ENCODE measurements around the gene WWP2. TPM values are rescaled to one million over a fixed set of nuclear protein-coding genes. Genes with fewer than 3 reads are reported as not detected.

The WWP2 gene
- total and polyA plus RNA-seq, 2 experiments from 2014 or later, result 18.5 to 19.0 TPM

- H4K20me1 ChIP-seq (ENCODE audit: insufficient read depth), result no peaks in the 10 kb centered on the region
- no peaks in the 10 kb centered on the region for H3K4me1 ChIP-seq (ENCODE audit: insufficient read depth)
- no peak overlapping the region for H3K9ac ChIP-seq
- no peaks in the 10 kb centered on the region for H3K79me2 ChIP-seq (ENCODE audit: insufficient read depth)
- in situ Hi-C loops (cut with MboI), result no loop called here
- H3K27me3 ChIP-seq (replicated peaks; ENCODE audit: insufficient read depth), result no peaks in the 10 kb centered on the region
- H3F3A ChIP-seq (ENCODE audit: insufficient read depth), result no peaks in the 10 kb centered on the region; the same call in 1 of the 2 replicates
- no peaks in the 10 kb centered on the region for H3K9me2 ChIP-seq (ENCODE audit: insufficient read depth)
- H3K36me3 ChIP-seq (ENCODE audit: low read depth), result peaks cover 6% of the 10 kb centered on the region; the same call in 1 of the 2 replicates
- no peak overlapping the region for H3K4me3 ChIP-seq
- no peak for DNase-seq
- H3K27ac ChIP-seq, result no peak overlapping the region
- no peak overlapping the region for H2AFZ ChIP-seq
- H3K4me2 ChIP-seq (ENCODE audit: unreplicated experiment), result no peak overlapping the region
- H3K9me3 ChIP-seq (ENCODE audit: low read depth), result no peaks in the 10 kb centered on the region
- TF ChIP-seq EZH2phosphoT487 (IDR thresholded peaks at IDR 0.05; ENCODE audit: insufficient read depth, low read depth) (no peak), EZH2 (IDR thresholded peaks at IDR 0.05; ENCODE audit: insufficient read depth, poor library complexity, severe bottlenecking) (no peak)
- 96% methylated on average over 28 of the region's 28 CpGs for WGBS, 2 experiments (ENCODE audit: low coverage in 1 of 2, low lambda C conversion rate in 2 of 2, missing lambda C conversion rate in 2 of 2)
Observed at GRCh38 chr16:69938981-69939820, 177.1 kb downstream of the WWP2 start.

- Histone ChIP-seq H3K79me2 (ENCODE audit: insufficient read depth) (no peaks in the 10 kb centered on the region), H3K36me3 (ENCODE audit: low read depth) (no peaks in the 10 kb centered on the region; the same call in 1 of the 2 replicates), H3K4me2 (ENCODE audit: unreplicated experiment) (no peak overlapping the region), H3F3A (ENCODE audit: insufficient read depth) (no peaks in the 10 kb centered on the region; the same call in 1 of the 2 replicates), H4K20me1 (ENCODE audit: insufficient read depth) (no peaks in the 10 kb centered on the region), H3K9me3 (ENCODE audit: low read depth) (no peaks in the 10 kb centered on the region), H2AFZ (no peak overlapping the region), H3K9me2 (ENCODE audit: insufficient read depth) (no peaks in the 10 kb centered on the region), H3K27me3 (replicated peaks; ENCODE audit: insufficient read depth) (no peaks in the 10 kb centered on the region), H3K4me3 (no peak overlapping the region), H3K27ac (no peak overlapping the region), H3K4me1 (ENCODE audit: insufficient read depth) (no peaks in the 10 kb centered on the region), H3K9ac (no peak overlapping the region)
- no peak for TF ChIP-seq EZH2 (IDR thresholded peaks at IDR 0.05; ENCODE audit: insufficient read depth, poor library complexity, severe bottlenecking)
- no peak for DNase-seq
- WGBS, 2 experiments (ENCODE audit: low coverage in 1 of 2, low lambda C conversion rate in 2 of 2, missing lambda C conversion rate in 2 of 2), result 94 to 97% methylated on average over 22 to 26 of the region's 26 CpGs
- in situ Hi-C loops (cut with MboI), result no loop called here
Observed at GRCh38 chr16:69939821-69940585, 177.9 kb downstream of the WWP2 start.

- Histone ChIP-seq H4K20me1 (ENCODE audit: insufficient read depth) (no peaks in the 10 kb centered on the region), H3K79me2 (ENCODE audit: insufficient read depth) (no peaks in the 10 kb centered on the region), H3K9ac (no peak overlapping the region), H3K9me3 (ENCODE audit: low read depth) (no peaks in the 10 kb centered on the region), H3K9me2 (ENCODE audit: insufficient read depth) (no peaks in the 10 kb centered on the region), H3K4me3 (no peak overlapping the region), H3K36me3 (ENCODE audit: low read depth) (no peaks in the 10 kb centered on the region; the same call in 1 of the 2 replicates), H3F3A (ENCODE audit: insufficient read depth) (no peaks in the 10 kb centered on the region; the same call in 1 of the 2 replicates), H3K4me2 (ENCODE audit: unreplicated experiment) (no peak overlapping the region), H3K4me1 (ENCODE audit: insufficient read depth) (no peaks in the 10 kb centered on the region), H3K27ac (no peak overlapping the region), H2AFZ (no peak overlapping the region), H3K27me3 (replicated peaks; ENCODE audit: insufficient read depth) (no peaks in the 10 kb centered on the region)
- DNase-seq, result no peak
- TF ChIP-seq EZH2 (IDR thresholded peaks at IDR 0.05; ENCODE audit: insufficient read depth, poor library complexity, severe bottlenecking) (no peak), EZH2phosphoT487 (IDR thresholded peaks at IDR 0.05; ENCODE audit: insufficient read depth, low read depth) (no peak)
- WGBS, 2 experiments (ENCODE audit: low coverage in 1 of 2, low lambda C conversion rate in 2 of 2, missing lambda C conversion rate in 2 of 2), result 90 to 93% methylated on average over 12 to 13 of the region's 13 CpGs
- in situ Hi-C loops (cut with MboI), result no loop called here
Observed at GRCh38 chr16:69940676-69941075, 178.5 kb downstream of the WWP2 start.

- no peaks in the 10 kb centered on the region for H3K4me1 ChIP-seq (ENCODE audit: insufficient read depth)
- H3K9me3 ChIP-seq (ENCODE audit: low read depth), result no peaks in the 10 kb centered on the region
- in situ Hi-C loops (cut with MboI), result no loop called here
- H4K20me1 ChIP-seq (ENCODE audit: insufficient read depth), result no peaks in the 10 kb centered on the region
- peak; percentile 35 for DNase-seq
- no peaks in the 10 kb centered on the region; the same call in 1 of the 2 replicates for H3K36me3 ChIP-seq (ENCODE audit: low read depth)
- TF ChIP-seq EZH2 (IDR thresholded peaks at IDR 0.05; ENCODE audit: insufficient read depth, poor library complexity, severe bottlenecking) (no peak), EZH2phosphoT487 (IDR thresholded peaks at IDR 0.05; ENCODE audit: insufficient read depth, low read depth) (no peak)
- WGBS, 2 experiments (ENCODE audit: low coverage in 1 of 2, low lambda C conversion rate in 2 of 2, missing lambda C conversion rate in 2 of 2), result 53 to 60% methylated on average over 27 of the region's 28 CpGs
- no peak overlapping the region for H3K4me3 ChIP-seq
- no peaks in the 10 kb centered on the region; the same call in 1 of the 2 replicates for H3F3A ChIP-seq (ENCODE audit: insufficient read depth)
- H3K4me2 ChIP-seq (ENCODE audit: unreplicated experiment), result no peak overlapping the region
- H2AFZ ChIP-seq, result no peak overlapping the region
- H3K27ac ChIP-seq, result no peak overlapping the region
- no peak overlapping the region for H3K9ac ChIP-seq
- no peaks in the 10 kb centered on the region for H3K79me2 ChIP-seq (ENCODE audit: insufficient read depth)
- H3K9me2 ChIP-seq (ENCODE audit: insufficient read depth), result no peaks in the 10 kb centered on the region
- H3K27me3 ChIP-seq (replicated peaks; ENCODE audit: insufficient read depth), result no peaks in the 10 kb centered on the region
Observed at GRCh38 chr16:69941251-69942098, 179.3 kb downstream of the WWP2 start.
